ENCODE measurements around the gene MGST1.
A peak's percentile ranks its signal among the peaks of the same experiment; 100 is the strongest.
"Not testable (repeated sequence)": the region's sequence is repeated elsewhere in the genome, so short reads cannot be mapped to it uniquely, and the experiment has no call there.

MGST1 gene

DNA sequence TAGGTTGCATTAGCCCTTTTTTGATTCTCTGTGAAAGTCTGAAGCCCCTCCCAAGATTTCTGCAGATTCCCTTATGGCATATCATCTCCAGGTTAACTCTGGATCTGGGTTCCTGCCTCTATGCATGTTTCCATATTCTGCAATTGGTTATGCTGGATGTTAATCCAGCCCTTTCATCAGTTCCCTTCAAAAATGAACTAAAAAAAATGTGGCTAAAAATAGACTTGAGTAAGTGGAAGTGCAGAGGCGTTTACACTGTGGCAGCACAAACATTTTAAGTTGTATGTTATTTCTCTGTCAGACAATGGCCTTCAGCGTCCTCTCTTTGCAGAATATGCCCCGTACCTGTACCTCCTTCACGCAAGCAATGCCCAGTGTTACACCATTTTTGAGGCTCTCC, 11.4 kb downstream of the MGST1 start:
- DNase-seq, result no peak

DNA sequence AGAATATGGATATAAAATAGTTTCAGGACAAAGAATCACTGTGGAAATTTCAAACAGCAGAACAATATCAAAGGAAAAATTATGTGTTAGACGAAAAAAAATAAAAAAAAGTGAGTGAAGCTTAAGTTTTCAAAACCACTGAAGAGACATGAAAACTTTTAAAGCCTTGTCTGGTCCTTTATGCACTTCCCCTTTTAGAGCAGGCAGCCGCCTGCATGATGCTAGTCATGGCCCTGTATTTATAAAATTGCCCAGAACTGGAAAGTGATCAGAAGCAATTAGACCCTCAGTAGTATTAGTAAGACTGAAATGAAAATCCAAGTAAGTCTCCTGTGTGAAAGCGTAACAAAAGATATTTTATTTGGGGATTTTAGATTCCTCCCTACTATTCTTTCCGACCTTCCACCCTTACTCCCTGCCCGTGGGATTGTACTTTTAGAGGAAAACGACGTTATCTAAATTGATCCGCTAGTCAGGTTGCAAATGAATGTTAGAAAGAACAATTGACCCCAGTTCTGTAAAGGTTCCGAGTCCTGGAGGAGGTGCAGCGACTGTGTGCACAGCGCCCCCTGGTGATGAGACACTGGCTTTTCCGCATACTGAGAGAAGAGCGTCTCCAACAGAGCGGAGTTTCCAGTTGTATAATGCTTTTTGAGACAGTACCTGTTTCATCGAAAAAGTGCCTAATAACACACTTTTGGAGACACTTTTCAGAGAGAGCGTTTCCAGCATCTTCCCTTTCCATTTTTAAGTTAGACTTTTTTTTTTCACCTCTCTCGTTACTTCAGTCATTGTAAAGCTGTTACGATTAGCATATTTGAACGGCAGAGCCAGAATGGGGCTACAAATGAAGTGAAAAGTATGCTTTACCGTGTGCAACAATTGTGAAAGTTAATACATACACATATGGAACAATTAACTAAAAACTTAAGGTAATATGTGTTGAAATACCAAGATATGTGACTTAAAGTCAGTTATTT, 12.4 kb downstream of the MGST1 start:
- peak; percentile 43 to 78 for DNase-seq

DNA sequence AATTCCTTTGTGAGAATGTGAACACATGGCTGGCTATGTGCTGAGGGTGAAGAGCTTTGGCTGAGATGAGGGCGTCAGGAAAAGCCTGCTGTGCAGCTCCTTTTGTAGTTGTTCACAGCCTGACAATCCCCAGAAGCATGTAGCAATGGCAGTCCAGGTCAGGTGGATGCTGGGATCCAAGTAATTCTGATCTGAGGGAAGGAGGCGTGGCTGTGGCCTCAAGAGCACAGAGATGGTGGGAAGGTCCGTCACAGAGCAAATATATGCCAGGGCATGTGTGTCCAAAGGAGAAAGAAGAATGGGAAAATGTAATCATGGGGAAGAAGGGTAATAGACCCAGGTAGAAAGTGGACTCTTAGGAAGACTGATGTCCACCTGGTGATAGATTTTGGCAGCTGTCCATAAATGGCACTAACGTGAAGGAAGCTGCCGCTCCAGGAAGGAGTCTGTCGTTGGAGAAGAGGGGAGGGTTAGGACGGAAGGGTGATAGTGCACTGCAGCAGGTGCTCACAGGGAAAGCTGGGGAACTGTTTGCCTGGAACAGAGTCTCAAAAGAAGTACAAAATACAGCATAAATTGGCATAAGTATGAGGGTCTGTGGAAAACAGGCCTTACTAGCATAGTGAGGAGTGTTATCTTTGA, 13.8 kb downstream of the MGST1 start:
- DNase-seq, result no peak

DNA sequence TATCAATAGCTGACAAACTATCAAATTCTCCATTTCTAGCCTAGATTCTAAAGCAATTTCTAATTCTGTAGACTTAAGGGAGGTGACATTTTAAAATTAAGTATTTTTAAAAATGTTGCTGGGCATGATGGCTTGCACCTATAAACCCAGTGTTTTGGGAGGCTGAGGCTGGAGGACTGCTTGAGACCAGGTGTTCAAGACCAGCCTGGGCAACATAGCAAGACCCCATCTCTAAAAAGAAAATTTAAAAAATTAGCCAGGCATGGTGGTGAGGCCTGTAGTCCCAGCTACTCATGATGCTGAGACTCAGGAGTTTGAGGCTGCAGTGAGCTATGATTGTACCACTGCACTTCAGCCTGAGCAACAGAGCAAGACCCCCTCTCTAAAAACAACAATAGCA, 15.1 kb downstream of the MGST1 start:
- no peak for DNase-seq

DNA sequence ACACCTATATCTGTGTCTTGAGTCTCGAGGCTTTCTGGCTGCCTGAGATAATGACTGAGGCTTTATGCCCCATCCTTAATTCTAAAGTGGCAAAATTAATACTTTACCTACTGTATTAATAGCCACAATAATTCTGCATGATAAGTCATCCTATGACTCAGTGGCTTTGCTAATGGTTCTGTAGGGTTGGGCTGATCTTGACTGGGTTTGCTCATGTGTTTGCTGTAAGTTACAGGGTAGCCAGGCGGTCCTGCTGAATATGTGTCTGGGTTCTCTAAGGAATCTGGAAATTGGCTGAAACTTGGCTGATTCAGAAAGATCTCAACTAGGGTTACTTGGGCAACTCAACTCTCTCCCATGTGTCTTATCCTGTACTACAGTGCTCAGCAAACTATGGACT, 21.7 kb downstream of the MGST1 start:
- DNase-seq, result no peak

DNA sequence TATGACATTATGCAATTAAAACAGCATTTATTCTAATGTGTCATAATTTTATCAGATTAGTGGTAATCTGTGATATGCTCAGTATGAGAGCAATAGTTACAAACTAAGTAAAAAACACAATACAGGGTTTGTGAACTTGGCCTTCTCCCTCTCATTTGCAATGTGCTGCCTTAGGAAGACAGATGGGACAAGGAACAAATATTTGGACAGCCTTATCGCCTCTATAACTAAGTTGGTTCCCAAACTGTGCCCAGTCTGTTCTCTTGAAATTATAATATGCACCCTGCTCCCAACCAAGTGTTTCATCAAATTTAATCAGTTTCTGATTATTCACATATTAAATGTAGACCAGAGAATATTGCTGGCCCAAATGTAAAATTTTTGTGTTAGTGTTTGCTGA, 22.7 kb downstream of the MGST1 start:
- no peak for DNase-seq

DNA sequence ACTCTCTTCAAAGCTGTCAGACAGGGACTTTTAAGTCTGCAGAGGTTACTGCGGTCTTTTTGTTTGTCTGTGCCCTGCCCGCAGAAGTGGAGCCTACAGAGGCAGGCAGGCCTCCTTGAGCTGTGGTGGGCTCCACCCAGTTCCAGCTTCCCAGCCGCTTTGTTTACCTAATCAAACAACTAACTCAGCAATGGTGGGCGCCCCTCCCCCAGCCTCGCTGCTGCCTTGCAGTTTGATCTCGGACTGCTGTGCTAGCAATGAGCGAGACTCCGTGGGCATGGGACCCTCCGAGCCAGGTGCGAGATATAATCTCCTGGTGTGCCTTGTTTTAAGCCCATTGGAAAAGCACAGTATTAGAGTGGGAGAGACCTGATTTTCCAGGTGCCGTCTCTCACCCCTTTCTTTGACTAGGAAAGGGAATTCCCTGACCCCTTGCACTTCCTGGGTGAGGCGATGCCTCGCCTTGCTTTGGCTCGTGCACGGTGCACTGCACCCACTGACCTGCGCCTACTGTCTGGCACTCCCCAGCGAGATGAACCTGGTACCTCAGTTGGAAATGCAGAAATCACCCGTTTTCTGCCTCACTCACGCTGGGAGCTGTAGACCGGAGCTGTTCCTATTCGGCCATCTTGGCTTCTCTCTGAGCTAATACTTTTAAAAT, 35.3 kb downstream of the MGST1 start:
- DNase-seq, result peak; percentile 70

DNA sequence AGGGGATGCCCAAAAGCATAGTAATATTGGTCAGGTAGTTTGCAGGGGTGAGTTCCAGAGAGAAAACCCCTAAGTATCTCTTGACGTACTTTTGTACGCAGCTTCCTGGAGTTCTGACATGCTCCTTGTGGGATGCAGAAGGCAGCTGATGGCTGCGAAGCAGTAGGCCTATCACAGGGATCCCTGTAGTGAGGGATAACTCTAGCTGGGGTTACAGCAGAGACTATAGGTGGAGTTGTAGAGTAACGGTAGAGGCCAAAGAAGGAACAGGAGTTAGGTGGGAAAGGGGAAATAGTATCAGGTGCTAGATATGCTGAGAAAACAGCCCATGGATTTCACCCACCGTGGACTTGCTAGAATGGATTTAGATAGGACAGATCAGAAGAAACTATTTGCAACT, 37.3 kb downstream of the MGST1 start:
- DNase-seq, result peak in 1 of 2 experiments; percentile 33

DNA sequence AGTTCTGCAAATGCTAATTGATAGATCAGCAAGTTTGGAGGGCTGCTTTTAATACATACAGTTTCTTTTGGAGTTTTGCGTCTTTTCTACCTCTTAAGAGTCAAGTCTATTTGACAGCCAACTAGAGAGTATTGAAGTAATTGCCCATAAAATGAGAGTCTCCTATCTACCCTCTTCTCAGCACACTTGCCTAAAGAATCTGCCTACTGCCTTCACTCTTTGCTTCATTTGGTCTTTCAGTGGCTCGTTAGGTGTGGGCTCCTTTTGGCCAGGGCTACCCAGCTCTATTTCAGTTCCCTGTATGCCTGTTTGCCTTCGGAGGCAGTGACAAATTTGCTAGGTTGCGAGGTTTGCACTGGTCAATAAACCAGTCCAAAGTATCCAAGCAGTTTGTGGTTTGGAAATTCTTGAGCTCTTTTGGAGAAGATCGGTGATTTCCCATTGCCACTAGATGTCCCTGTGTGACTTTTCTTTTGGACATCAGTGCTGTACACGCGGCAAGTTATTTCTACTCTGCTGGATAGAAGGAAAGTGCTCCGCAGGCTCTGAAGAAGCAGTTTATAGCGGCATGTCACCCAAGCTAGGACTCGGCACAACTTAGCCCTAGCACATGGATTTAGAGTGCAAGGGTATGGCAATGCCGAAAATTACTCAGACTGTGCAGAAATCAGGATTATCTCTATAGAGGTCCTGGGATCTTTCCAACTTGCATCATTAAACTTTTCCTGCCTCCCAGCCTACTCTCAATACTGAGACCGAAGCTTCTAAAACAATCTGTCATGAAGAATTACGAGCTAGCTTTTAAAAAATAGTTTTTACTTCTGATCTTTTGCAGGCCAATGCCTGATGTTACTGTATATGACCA, 38.6 kb downstream of the MGST1 start:
- peak; percentile 79 to 88 for DNase-seq

DNA sequence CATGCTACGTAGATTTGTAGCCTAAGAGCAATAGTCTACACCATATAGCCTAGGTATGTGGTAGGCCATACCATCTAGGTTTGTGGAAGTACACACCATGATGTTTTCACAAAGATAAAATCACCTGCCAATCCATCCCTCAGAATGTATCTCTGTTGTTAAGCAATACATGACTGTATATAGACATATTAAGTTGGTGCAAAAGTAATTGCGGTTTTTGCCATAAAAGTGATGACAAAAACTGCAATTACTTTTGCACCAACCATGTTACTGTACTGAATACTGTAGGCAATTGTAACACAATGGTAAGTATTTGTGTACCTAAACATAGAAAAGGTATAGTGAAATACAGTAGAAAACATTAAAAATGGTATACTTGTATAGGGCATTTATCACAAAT, 40.5 kb downstream of the MGST1 start:
- no peak for DNase-seq

DNA sequence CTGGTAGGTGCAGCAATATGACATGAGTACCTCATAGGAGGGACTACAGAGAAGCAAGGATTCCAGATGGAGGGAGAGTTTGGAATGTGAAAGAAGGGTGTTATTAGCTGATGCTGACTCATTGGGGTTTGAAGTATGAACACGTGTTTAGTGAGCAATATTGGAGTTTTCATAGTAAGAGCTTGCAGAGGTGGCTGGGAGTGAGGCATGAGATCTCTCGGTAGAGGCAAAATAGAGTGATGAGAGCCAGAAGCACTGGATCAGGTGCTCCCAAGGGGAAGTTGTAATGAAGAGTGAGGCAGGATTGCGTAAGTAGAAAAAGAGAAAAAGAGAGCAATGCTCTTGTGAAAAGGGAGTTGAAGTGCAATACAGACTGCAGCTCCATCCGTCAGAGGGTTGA, 42.1 kb downstream of the MGST1 start:
- DNase-seq, result no peak

DNA sequence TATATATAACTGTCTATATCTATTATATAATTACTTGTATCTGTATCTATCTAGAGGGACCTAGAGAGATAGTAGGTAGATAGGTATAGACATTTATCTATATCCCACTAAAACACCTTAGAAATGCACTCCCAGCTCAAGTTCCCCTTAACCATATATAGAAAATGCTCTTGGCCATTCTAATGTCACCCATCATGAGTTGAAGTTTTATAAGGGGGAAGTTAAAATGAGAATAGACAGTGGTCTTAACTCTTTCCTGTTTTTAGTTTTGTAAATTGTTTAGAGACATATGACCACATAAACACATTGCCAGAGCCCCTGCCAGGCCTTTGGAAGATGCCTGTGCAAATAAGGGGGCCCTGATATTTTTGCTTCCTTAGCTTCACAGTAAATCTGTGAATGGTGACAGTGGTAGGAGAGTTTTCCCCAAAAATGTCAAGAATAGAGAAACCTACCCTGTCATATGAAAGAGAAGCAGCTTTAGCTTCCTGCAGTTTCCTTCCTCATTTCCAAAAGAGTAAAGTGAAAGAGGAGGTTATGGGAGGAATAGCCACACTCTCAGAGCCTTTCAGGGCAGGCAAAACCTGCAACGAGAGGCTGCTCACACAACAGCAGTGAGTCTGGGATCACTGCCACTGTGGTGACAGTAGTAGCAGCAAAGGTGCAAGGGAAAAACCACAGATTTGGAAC, 45.5 kb downstream of the MGST1 start:
- DNase-seq, result no peak

DNA sequence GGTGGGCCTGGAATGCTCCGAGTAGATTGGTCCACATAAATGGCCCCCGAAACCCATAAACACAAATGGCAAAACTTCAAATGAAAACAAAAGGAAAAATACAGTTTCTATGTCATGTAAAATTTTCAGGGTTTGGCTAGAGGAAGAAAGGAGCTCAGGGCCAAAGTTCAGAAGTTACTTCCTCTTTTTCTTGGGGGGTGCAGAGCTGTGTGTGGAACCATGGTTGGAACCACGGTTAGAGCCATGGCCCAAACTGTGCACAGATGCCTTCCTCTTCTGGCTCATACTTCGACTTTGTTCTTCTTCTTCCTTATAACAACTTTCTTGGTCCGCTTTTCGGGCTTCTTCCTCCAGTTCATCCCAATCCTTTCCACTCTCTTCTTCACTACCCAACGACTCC, 51.7 kb downstream of the MGST1 start:
- no peak for DNase-seq

DNA sequence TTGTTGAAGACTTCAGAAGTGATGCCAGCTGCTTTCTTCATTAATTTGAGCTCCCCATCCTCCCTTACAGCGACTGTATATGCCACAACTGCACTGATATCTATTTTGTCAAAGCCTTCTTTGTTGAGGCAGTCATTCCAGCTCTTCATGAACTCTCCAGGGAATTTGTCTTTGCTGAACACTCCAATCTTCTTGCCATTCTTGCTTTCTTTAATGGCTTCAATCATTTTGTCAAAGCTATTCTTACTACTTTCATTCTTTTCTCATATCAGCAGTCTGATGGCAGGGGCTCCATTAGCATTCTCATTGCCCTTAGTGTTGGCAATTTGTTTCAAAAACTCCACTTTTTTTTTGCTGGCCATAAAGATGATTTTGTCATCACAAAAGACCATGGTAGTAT, 54.4 kb downstream of the MGST1 start:
- not testable (repeated sequence) for DNase-seq

DNA sequence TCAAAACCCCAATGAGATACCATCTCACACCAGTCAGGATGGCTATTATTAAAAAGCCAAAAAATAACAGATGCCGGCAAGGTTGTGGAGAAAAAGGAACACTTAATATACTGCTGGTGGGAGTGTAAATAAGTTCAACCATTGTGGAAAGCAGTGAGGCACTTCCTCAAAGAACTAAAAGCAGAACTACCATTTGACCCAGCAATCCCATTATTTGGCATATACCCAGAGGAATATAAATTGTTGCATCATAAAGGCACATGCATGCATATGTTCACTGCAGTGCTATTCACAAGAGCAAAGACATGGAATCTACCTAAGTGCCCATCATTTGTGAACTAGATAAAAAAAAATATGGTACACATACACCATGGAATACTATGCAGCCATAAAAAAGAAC, 59.9 kb downstream of the MGST1 start:
- DNase-seq, result no peak
